ENCODE results near the gene ERCC6L.
"Not testable (repeated sequence)": the region's sequence is repeated elsewhere in the genome, so short reads cannot be mapped to it uniquely, and the experiment has no call there.

ERCC6L gene

GRCh38 chrX:72245461-72246089, 6.7 kb upstream of the ERCC6L start:
- DNase-seq: peak; percentile 58

- DNase-seq: no peak
These were observed 4.6 kb upstream of the ERCC6L start for GRCh38 chrX:72243472-72243871.

DNA sequence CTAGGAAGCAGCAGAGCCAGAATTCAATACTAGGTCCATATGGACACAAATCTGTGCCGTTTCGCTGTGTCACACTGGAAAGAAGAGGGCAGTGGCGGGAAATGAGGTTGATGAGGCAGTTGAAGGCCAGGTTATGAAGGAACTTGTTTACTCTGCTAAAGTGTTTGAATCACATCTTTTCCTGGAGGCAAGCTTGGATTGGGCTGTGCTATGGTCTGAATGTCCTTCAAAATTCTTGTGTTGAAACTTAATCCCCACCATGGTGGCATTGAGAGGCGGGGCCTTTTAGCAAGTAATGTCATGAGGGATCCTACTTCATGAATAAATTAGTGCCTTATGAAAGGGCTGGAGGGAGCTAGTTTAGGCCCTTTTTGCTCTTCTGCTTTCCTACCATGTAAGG, 2.1 kb upstream of the ERCC6L start:
- DNase-seq: no peak

- DNase-seq: no peak
These were observed 644 bp downstream of the ERCC6L start for GRCh38 chrX:72238183-72238582.

GRCh38 chrX:72236841-72237240, 2.0 kb downstream of the ERCC6L start:
- DNase-seq: no peak

GRCh38 chrX:72230290-72230689, 8.5 kb downstream of the ERCC6L start:
- DNase-seq: no peak

DNA sequence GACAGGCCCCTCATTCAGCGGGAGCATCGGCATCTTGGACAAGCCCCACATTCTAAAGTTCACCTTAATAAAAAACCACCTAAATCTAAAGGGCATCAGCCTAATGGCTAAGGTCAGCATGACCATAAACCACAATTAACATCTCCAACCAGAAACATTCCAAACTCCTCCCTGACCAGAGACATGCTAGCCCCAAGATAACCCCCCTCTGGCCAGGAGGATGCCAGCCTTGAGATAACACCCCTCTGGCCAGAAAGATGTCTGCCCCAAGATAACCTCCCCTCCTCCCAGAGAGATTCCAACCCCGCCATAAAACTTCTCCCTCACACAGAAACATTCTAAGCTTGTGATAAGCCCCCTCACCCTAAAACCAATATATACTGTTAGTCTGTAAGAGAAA, 18.5 kb downstream of the ERCC6L start:
- not testable (repeated sequence) for DNase-seq

DNA sequence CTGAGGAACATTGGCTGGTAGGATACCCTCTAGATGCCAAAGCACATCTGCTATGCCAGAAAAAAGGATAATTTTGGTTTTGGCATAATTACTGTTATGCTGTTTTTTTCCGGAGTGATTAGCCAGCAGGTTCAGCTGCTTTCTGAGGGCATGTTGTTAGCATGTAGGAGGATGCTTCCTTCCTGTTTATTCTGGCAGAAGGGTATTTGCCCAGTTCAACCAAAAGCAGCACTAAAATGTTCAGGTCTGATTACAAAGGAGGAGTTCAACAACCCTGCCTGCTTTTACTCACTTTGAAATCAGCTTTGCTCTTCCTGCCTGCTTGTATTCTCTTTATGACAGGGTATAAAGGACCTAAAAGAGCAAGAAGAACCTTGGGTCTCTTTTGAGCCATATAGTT, 21.9 kb downstream of the ERCC6L start:
- DNase-seq: no peak

- DNase-seq: no peak
These were observed 30.6 kb downstream of the ERCC6L start for GRCh38 chrX:72208126-72208800.

- DNase-seq: no peak
These were observed 31.5 kb downstream of the ERCC6L start for GRCh38 chrX:72207366-72207765.

GRCh38 chrX:72205706-72206105, 33.1 kb downstream of the ERCC6L start:
- DNase-seq: no peak

- DNase-seq: no peak
These were observed 35.4 kb downstream of the ERCC6L start for GRCh38 chrX:72203421-72203820.

DNA sequence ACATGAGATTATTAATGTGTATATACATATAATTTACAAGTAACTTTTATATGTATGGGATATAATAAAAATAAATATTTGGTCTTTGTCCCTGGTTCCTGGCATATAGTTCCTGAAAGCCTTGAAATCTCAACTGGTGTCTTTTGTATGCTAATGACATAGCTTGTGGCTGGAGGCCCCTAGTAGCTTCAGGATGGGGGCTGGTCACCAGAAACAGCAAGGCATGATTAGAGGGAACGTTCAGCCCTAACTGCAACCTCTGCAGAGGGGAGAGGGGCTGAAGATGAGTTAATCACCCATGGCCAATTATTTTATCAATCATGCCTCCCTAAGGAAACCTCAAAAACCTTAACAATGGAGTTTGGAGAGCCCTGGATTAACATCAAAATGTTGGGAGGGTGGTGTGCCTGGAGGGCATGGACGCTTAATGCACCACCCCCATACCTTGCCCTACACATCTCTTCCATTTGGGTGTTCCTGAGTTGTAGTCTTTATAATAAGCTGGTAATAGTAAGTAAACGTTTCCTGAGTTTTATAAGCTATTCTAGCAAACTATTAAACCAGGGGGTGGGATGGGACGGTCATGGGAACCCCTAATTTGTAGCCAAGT, 35.9 kb downstream of the ERCC6L start:
- no peak for DNase-seq

DNA sequence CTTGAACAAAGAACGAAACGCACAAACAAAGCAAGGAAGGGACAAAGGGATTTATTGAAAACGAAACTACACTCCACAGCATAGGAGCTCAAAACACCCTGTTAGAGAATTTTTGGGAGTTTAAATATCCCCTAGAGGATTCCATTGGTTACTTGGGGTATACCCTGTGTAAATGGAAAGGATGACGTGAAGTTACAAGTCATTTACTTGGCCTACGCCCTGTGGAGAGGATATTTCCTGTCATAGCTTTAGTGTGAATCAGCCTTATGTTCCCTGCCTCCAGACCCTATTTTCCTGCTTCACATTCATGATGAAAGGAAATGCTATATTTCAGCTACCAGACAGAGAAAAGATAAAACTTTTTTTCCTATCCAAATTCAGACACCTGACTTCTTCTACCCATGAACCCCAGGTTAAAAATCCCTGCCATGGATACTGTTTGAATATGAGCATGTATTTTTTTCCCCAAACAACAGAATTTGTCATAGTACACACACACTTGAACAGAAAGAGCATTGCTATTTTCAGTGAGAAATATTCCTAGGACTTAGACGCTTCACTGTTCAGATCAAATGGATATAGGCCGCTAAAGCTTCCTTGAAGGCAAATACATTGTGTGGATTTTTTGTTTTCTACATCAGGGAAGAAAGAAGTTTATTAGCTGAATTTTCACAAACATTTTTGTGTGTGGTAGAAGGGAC, 36.8 kb downstream of the ERCC6L start:
- no peak for DNase-seq

DNA sequence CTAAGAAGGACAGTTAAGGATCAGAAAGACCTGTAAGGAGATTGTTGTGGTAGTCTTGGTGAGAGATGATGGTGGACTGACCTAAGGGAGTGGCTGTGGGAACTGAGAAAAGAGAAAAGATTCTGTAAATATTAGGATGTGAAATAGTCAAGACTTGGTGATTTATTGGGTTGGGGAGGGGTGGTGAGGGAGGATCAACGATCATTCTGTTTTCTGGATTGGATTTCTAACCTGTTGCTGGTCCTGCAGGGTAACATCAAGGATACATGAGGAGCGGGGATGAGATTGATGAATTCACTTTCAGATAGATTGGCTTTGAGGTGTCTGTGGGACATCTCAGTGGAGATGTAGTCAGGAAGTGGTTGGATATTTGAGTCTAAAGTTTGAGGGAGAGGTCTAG, 55.9 kb downstream of the ERCC6L start:
- no peak for DNase-seq

GRCh38 chrX:72181178-72182125, 57.4 kb downstream of the ERCC6L start, which contains the start of gene PIN4:
PIN4 (plus strand) TSS chrX:72181757; CDS start chrX:72181786, 29 bp downstream.
- peak; percentile 81 for DNase-seq

DNA sequence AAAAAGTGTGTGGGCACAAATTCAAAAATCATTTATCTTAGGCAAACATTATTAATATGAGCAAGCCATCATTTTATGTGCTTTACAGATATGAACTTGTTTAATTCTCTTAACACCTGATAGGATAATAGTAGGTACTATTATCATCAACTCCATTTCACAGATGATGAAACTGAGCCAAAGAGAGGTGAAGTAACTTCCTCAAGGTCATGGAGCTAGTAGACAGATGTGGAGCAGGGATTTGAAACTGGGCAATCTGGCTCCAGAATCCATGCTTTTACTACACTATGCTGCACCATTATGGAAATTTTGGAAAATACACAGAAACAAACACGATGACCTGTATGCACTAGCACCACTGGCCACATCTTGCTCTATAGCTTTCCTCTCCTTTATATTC, 58.3 kb downstream of the ERCC6L start:
- no peak for DNase-seq

GRCh38 chrX:72176981-72177380, 61.8 kb downstream of the ERCC6L start:
- no peak for DNase-seq

DNA sequence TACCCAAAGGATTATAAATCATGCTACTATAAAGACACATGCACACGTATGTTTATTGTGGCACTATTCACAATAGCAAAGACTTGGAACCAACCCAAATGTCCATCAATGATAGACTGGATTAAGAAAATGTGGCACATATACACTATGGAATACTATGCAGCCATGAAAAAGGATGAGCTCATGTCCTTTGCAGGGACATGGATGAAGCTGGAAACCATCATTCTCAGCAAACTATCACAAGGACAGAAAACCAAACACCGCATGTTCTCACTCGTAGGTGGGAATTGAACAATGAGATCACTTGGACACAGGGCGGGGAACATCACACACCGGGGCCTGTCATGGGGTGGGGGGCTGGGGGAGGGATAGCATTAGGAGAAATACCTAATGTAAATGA, 62.5 kb downstream of the ERCC6L start:
- DNase-seq: not testable (repeated sequence)

DNA sequence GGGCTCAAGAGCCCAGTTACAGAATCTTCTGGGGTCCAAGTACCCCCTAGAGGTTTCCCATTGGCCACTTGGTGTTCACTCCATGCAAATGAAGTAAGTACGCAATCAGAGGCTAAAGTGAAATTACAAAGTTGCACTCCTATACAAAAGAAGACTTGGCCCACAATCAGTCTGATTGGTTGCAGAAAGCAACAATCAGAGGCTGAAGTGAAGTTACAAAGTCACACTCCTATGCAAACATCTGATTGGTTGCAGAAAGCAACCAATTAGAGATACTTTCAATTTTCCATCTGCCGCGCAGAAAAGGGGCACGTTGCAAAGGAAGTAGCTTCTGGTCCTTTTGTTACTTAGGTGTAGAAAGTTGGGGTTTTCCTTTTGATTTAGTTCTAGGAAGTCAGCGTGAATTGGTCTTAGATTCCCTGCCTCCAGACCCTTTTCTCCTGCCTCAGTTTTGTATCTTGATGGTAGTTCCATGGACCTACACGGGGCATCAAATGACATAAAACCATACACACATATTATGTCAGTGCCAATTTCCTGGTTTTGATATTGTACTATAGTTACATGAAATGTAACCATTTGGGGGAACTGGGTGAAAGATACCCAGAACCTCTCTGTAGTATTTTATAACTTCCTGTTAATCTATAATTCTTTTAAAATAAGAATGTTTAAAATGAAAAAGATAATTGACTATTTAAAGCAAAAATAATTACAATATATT, 69.7 kb downstream of the ERCC6L start:
- DNase-seq: no peak

DNA sequence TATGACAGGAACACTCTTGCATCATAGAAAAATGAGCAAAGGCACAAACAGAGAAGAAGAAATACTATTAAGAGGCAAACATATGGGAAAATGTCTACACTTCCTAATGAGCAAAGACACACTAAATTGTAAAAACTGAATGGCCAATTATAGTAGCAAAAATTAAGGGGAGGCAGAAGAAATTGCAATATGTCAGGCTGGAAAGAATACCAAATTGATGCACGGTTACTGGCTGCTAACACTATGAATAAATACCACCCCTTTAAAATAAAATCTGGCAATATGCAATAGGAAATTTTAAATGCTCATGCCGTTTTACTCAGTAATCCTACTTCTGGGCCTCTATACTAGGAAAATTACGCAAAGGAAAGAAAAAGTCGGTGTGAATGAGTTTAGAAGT, 73.3 kb downstream of the ERCC6L start:
- DNase-seq: no peak

DNA sequence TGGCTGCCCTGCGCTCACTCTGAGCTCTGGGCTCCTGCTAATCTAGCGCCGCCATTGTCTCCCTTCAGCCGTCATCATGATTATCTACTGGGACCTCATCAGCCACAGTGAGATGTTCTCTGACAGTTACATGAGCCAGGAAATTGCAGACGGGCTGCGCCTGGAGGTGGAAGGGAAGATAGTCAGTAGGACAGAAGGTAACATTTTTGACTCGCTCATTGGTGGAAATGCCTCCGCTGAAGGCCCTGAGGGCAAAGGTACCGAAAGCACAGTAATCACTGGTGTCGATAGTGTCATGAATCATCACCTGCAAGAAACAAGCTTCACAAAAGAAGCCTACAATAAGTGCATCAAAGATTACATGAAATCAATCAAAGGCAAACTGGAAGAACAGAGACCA, 79.1 kb downstream of the ERCC6L start:
- DNase-seq: no peak

All from stimulated activated CD8-positive, alpha-beta memory T cell treated with anti-CD3 and anti-CD28 coated beads, Interleukin-4, amount 100 ng/mL, for 48 hours (primary cell).